HEK293 (cell line): ENCODE data around the gene RPL36AL.

ENCODE experiments used
- ZNF335 ChIP-seq: fragments of 450-650 bp; formaldehyde crosslinking; conservative IDR thresholded peaks from 2 replicates; pipeline ENCODE4 v1.5.1; 2016; ENCODE audit warnings: missing biosample characterization, missing genetic modification characterization
- ZSCAN16 ChIP-seq: fragments of 450-650 bp; formaldehyde crosslinking; IDR thresholded peaks from 2 replicates; pipeline ENCODE4 v1.5.1; 2016; ENCODE audit warnings: missing biosample characterization, missing genetic modification characterization
- TF ChIP-seq, protein P1 (sequence below): fragments of 450-650 bp; formaldehyde crosslinking; IDR thresholded peaks from 2 replicates; pipeline ENCODE4 v1.5.1; 2016; ENCODE audit warnings: missing biosample characterization, missing genetic modification characterization
- TF ChIP-seq, protein P2 (sequence below): fragments of 450-650 bp; formaldehyde crosslinking; IDR thresholded peaks from 2 replicates; pipeline ENCODE4 v1.5.1; 2016; ENCODE audit warnings: missing biosample characterization, missing genetic modification characterization
- TF ChIP-seq, protein P3 (sequence below): fragments of 450-650 bp; formaldehyde crosslinking; IDR thresholded peaks from 2 replicates; pipeline ENCODE4 v1.5.1; 2016; ENCODE audit warnings: missing biosample characterization, missing genetic modification characterization

DNA sequence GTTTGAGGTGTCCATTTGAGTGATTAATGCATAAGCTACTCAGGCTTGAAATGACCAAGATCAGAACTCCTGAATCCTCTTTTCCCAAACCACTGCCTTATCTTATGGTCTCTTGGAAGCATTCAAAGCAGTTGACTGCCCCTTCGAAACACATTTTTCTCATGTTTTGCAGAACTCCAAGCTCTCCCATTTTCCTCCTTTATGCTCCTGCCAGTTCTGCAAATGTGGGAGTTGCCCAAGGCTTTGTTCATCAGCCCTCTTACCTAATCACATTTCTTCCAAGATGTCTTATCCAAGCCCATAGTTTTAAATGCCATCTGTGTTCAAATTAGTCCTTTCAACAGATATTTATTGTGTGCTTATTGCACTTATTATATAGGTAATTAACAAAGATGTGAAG is 16.4 kb upstream of the RPL36AL start:
- TF ChIP-seq, protein P1, sequence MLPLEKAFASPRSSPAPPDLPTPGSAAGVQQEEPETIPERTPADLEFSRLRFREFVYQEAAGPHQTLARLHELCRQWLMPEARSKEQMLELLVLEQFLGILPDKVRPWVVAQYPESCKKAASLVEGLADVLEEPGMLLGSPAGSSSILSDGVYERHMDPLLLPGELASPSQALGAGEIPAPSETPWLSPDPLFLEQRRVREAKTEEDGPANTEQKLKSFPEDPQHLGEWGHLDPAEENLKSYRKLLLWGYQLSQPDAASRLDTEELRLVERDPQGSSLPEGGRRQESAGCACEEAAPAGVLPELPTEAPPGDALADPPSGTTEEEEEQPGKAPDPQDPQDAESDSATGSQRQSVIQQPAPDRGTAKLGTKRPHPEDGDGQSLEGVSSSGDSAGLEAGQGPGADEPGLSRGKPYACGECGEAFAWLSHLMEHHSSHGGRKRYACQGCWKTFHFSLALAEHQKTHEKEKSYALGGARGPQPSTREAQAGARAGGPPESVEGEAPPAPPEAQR = no peak
- TF ChIP-seq, protein P2, sequence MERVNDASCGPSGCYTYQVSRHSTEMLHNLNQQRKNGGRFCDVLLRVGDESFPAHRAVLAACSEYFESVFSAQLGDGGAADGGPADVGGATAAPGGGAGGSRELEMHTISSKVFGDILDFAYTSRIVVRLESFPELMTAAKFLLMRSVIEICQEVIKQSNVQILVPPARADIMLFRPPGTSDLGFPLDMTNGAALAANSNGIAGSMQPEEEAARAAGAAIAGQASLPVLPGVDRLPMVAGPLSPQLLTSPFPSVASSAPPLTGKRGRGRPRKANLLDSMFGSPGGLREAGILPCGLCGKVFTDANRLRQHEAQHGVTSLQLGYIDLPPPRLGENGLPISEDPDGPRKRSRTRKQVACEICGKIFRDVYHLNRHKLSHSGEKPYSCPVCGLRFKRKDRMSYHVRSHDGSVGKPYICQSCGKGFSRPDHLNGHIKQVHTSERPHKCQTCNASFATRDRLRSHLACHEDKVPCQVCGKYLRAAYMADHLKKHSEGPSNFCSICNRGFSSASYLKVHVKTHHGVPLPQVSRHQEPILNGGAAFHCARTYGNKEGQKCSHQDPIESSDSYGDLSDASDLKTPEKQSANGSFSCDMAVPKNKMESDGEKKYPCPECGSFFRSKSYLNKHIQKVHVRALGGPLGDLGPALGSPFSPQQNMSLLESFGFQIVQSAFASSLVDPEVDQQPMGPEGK (tag by site-specific recombination) = no peak
- TF ChIP-seq ZNF335 (tag by site-specific recombination) = no peak
- TF ChIP-seq ZSCAN16 (tag by site-specific recombination) = no peak
- TF ChIP-seq, protein P3, sequence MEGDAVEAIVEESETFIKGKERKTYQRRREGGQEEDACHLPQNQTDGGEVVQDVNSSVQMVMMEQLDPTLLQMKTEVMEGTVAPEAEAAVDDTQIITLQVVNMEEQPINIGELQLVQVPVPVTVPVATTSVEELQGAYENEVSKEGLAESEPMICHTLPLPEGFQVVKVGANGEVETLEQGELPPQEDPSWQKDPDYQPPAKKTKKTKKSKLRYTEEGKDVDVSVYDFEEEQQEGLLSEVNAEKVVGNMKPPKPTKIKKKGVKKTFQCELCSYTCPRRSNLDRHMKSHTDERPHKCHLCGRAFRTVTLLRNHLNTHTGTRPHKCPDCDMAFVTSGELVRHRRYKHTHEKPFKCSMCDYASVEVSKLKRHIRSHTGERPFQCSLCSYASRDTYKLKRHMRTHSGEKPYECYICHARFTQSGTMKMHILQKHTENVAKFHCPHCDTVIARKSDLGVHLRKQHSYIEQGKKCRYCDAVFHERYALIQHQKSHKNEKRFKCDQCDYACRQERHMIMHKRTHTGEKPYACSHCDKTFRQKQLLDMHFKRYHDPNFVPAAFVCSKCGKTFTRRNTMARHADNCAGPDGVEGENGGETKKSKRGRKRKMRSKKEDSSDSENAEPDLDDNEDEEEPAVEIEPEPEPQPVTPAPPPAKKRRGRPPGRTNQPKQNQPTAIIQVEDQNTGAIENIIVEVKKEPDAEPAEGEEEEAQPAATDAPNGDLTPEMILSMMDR (tag by site-specific recombination) = no peak
